ENCODE results near the gene SMYD1.
A peak's percentile ranks its signal among the peaks of the same experiment; 100 is the strongest.

Gene SMYD1

DNA sequence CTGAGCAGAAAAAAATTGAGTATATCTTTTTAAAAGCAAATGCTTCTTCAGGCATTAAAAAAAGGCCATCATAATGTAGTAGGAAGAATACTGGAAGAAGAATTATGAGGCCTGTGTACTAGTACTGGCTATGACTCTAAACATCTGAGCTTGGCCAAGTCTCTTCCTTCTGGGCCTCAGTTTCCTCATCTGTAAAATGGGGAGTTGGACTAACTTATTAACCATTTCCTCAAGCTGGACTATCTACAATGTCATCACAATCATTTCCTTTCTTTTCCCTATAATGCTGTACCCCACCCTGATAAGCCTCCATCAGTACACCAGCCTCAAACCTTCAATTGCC lies 30.9 kb downstream of the SMYD1 start:
- Histone ChIP-seq H3K4me1 (ENCODE audit: control insufficient read depth in 2 of 2, insufficient read depth in 1 of 2, low read depth in 1 of 2, low read length in 2 of 2) (peaks cover 5 to 21% of the 10 kb centered on the region in 2 donors), H4K91ac (ENCODE audit: low read depth, low read length, poor library complexity) (no peak overlapping the region), H3K79me1 (ENCODE audit: low read depth, low read length) (no peaks in the 10 kb centered on the region), H2BK120ac (ENCODE audit: low read depth, low read length) (no peak overlapping the region), H3K9me3 (replicated peaks in 1 of 2; ENCODE audit: control insufficient read depth in 2 of 2, insufficient read depth in 1 of 2, low read depth in 1 of 2, low read length in 2 of 2) (no peaks in the 10 kb centered on the region), H4K8ac (ENCODE audit: low read depth, low read length) (no peak overlapping the region), H2BK12ac (ENCODE audit: low read length) (no peak overlapping the region), H3K4ac (ENCODE audit: low read length) (no peak overlapping the region), H3K36me3 (replicated peaks in 1 of 2; ENCODE audit: control insufficient read depth in 2 of 2, insufficient read depth in 2 of 2, low read length in 2 of 2) (no peaks in the 10 kb centered on the region), H3K18ac (ENCODE audit: low read length) (no peak overlapping the region), H2AK5ac (ENCODE audit: low read depth, low read length) (no peak overlapping the region), H3K9ac (ENCODE audit: low read depth, low read length, poor library complexity) (no peak overlapping the region), H3K4me3 (ENCODE audit: low read length in 2 of 2) (no peak overlapping the region), H2BK15ac (ENCODE audit: low read length) (no peak overlapping the region), H2BK5ac (ENCODE audit: low read length) (no peak overlapping the region), H3K27me3 (ENCODE audit: control insufficient read depth in 3 of 3, insufficient read depth in 3 of 3, low read depth in 1 of 3, low read length in 3 of 3) (no peaks in the 10 kb centered on the region), H2AFZ (ENCODE audit: low read length) (no peak overlapping the region), H3K23ac (ENCODE audit: low read depth, low read length, poor library complexity) (no peak overlapping the region), H3K14ac (ENCODE audit: low read length) (no peak overlapping the region), H3K4me2 (ENCODE audit: insufficient read depth, low read length, poor library complexity, severe bottlenecking) (no peak overlapping the region), H3K27ac (replicated peaks; ENCODE audit: low read length) (no peak overlapping the region)
- no peak for DNase-seq (ENCODE audit: low spot score)

GRCh38 chr2:88099798-88100488 lies 32.3 kb downstream of the SMYD1 start:
- Histone ChIP-seq H3K14ac (ENCODE audit: low read length) (no peak overlapping the region), H3K27me3 (ENCODE audit: control insufficient read depth in 3 of 3, insufficient read depth in 3 of 3, low read depth in 1 of 3, low read length in 3 of 3) (no peaks in the 10 kb centered on the region), H2BK5ac (ENCODE audit: low read length) (no peak overlapping the region), H2BK12ac (ENCODE audit: low read length) (no peak overlapping the region), H3K36me3 (replicated peaks in 1 of 2; ENCODE audit: control insufficient read depth in 2 of 2, insufficient read depth in 2 of 2, low read length in 2 of 2) (no peaks in the 10 kb centered on the region), H3K9ac (ENCODE audit: low read depth, low read length, poor library complexity) (no peak overlapping the region), H3K18ac (ENCODE audit: low read length) (no peak overlapping the region), H3K4me1 (ENCODE audit: control insufficient read depth in 2 of 2, insufficient read depth in 1 of 2, low read depth in 1 of 2, low read length in 2 of 2) (peaks cover 2 to 13% of the 10 kb centered on the region in 2 donors), H2AK5ac (ENCODE audit: low read depth, low read length) (no peak overlapping the region), H3K4me2 (ENCODE audit: insufficient read depth, low read length, poor library complexity, severe bottlenecking) (no peak overlapping the region), H2BK15ac (ENCODE audit: low read length) (no peak overlapping the region), H3K9me3 (replicated peaks in 1 of 2; ENCODE audit: control insufficient read depth in 2 of 2, insufficient read depth in 1 of 2, low read depth in 1 of 2, low read length in 2 of 2) (no peaks in the 10 kb centered on the region), H3K79me1 (ENCODE audit: low read depth, low read length) (no peaks in the 10 kb centered on the region), H4K8ac (ENCODE audit: low read depth, low read length) (no peak overlapping the region), H2AFZ (ENCODE audit: low read length) (no peak overlapping the region), H3K23ac (ENCODE audit: low read depth, low read length, poor library complexity) (no peak overlapping the region), H3K27ac (replicated peaks; ENCODE audit: low read length) (no peak overlapping the region), H3K4ac (ENCODE audit: low read length) (no peak overlapping the region), H4K91ac (ENCODE audit: low read depth, low read length, poor library complexity) (no peak overlapping the region), H3K4me3 (ENCODE audit: low read length in 2 of 2) (no peak overlapping the region), H2BK120ac (ENCODE audit: low read depth, low read length) (no peak overlapping the region)
- no CpG with 5 or more reads among the region's 5 CpGs for WGBS, 2 donors (ENCODE audit: extremely low coverage in 2 of 2, insufficient read length in 2 of 2, insufficient replicate concordance in 1 of 2)
- peak; percentile 83 for DNase-seq (ENCODE audit: low spot score)

DNA sequence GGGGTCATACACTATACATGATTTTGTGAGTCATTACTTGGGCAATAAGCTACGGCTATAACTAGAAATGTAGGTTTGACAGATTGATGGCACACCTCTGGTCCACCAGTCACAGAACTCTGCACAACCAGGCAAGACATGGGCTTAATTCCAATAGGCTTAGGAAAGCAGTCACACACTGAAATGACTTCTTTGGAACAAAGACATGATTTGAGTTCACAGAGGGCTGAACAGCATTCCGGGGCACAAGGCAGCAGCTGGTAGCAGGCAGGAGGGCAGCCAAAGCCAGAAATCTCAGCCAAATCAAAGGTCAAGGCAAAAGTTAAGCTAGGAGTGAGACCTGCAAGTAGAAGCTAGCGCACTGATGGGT lies 32.8 kb downstream of the SMYD1 start:
- Histone ChIP-seq H3K36me3 (replicated peaks in 1 of 2; ENCODE audit: control insufficient read depth in 2 of 2, insufficient read depth in 2 of 2, low read length in 2 of 2) (no peaks in the 10 kb centered on the region), H3K27me3 (ENCODE audit: control insufficient read depth in 3 of 3, insufficient read depth in 3 of 3, low read depth in 1 of 3, low read length in 3 of 3) (no peaks in the 10 kb centered on the region), H2BK120ac (ENCODE audit: low read depth, low read length) (no peak overlapping the region), H2BK5ac (ENCODE audit: low read length) (no peak overlapping the region), H4K8ac (ENCODE audit: low read depth, low read length) (no peak overlapping the region), H3K4me1 (ENCODE audit: control insufficient read depth in 2 of 2, insufficient read depth in 1 of 2, low read depth in 1 of 2, low read length in 2 of 2) (peaks cover 0 to 8% of the 10 kb centered on the region in 2 donors), H2AFZ (ENCODE audit: low read length) (no peak overlapping the region), H3K27ac (replicated peaks; ENCODE audit: low read length) (no peak overlapping the region), H3K14ac (ENCODE audit: low read length) (no peak overlapping the region), H3K4ac (ENCODE audit: low read length) (no peak overlapping the region), H3K23ac (ENCODE audit: low read depth, low read length, poor library complexity) (no peak overlapping the region), H2BK15ac (ENCODE audit: low read length) (no peak overlapping the region), H3K18ac (ENCODE audit: low read length) (no peak overlapping the region), H4K91ac (ENCODE audit: low read depth, low read length, poor library complexity) (no peak overlapping the region), H3K9me3 (replicated peaks in 1 of 2; ENCODE audit: control insufficient read depth in 2 of 2, insufficient read depth in 1 of 2, low read depth in 1 of 2, low read length in 2 of 2) (no peaks in the 10 kb centered on the region), H2BK12ac (ENCODE audit: low read length) (no peak overlapping the region), H3K9ac (ENCODE audit: low read depth, low read length, poor library complexity) (no peak overlapping the region), H3K79me1 (ENCODE audit: low read depth, low read length) (no peaks in the 10 kb centered on the region), H2AK5ac (ENCODE audit: low read depth, low read length) (no peak overlapping the region), H3K4me3 (ENCODE audit: low read length in 2 of 2) (no peak overlapping the region), H3K4me2 (ENCODE audit: insufficient read depth, low read length, poor library complexity, severe bottlenecking) (no peak overlapping the region)
- WGBS, 2 donors (ENCODE audit: extremely low coverage in 2 of 2, insufficient read length in 2 of 2, insufficient replicate concordance in 1 of 2): no CpG with 5 or more reads among the region's 3 CpGs
- no peak for DNase-seq (ENCODE audit: low spot score)

DNA sequence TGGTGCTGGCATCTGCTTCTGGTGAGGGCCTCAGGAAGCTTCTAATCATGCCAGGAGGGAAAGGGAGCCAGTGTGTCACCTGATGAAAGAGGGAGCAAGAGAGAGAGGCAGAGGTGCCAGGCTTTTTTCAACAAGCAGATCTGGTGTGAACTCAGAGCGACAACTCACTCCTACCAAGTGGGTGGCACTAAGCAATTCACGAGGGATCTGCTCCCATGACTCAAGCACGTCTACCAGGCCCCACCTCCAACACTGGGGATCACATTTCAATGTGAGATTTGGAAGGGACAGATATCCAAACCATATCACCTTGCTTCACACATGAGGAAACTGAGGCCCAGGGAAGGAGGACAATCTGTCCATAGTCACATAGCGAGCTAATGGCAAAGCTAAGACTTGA lies 41.2 kb downstream of the SMYD1 start:
- DNase-seq (ENCODE audit: low spot score): no peak
- Histone ChIP-seq H3K4ac (ENCODE audit: low read length) (no peak overlapping the region), H3K23ac (ENCODE audit: low read depth, low read length, poor library complexity) (no peak overlapping the region), H2BK15ac (ENCODE audit: low read length) (no peak overlapping the region), H4K91ac (ENCODE audit: low read depth, low read length, poor library complexity) (no peak overlapping the region), H2BK120ac (ENCODE audit: low read depth, low read length) (no peak overlapping the region), H3K36me3 (replicated peaks in 1 of 2; ENCODE audit: control insufficient read depth in 2 of 2, insufficient read depth in 2 of 2, low read length in 2 of 2) (no peaks in the 10 kb centered on the region), H4K8ac (ENCODE audit: low read depth, low read length) (no peak overlapping the region), H3K4me3 (ENCODE audit: low read length in 2 of 2) (no peak overlapping the region), H3K27me3 (ENCODE audit: control insufficient read depth in 3 of 3, insufficient read depth in 3 of 3, low read depth in 1 of 3, low read length in 3 of 3) (no peaks in the 10 kb centered on the region), H3K14ac (ENCODE audit: low read length) (no peak overlapping the region), H3K27ac (replicated peaks; ENCODE audit: low read length) (no peak overlapping the region), H3K18ac (ENCODE audit: low read length) (no peak overlapping the region), H2AFZ (ENCODE audit: low read length) (no peak overlapping the region), H3K9me3 (replicated peaks in 1 of 2; ENCODE audit: control insufficient read depth in 2 of 2, insufficient read depth in 1 of 2, low read depth in 1 of 2, low read length in 2 of 2) (no peaks in the 10 kb centered on the region), H3K4me2 (ENCODE audit: insufficient read depth, low read length, poor library complexity, severe bottlenecking) (no peak overlapping the region), H2BK5ac (ENCODE audit: low read length) (no peak overlapping the region), H3K4me1 (ENCODE audit: control insufficient read depth in 2 of 2, insufficient read depth in 1 of 2, low read depth in 1 of 2, low read length in 2 of 2) (no peaks in the 10 kb centered on the region), H3K9ac (ENCODE audit: low read depth, low read length, poor library complexity) (no peak overlapping the region), H2BK12ac (ENCODE audit: low read length) (no peak overlapping the region), H3K79me1 (ENCODE audit: low read depth, low read length) (no peaks in the 10 kb centered on the region), H2AK5ac (ENCODE audit: low read depth, low read length) (no peak overlapping the region)
- WGBS, 2 donors (ENCODE audit: extremely low coverage in 2 of 2, insufficient read length in 2 of 2, insufficient replicate concordance in 1 of 2): no CpG with 5 or more reads among the region's 4 CpGs
